Caco-2 (cell line): Measurements from ENCODE around the gene GABRB3. TPM values are rescaled to one million over a fixed set of nuclear protein-coding genes. Genes with fewer than 3 reads are reported as not detected.

Experiments used
- BruUV-seq: library from RNA; stranded (reverse); fragments of 400-500 nt; replicated peaks from 2 replicates; lab custom pipeline; 2021; lab: Mats Ljungman, UMichigan
- CTCF ChIA-PET: fragments of 300-600 bp; sonication (Branson Sonifier 250); formaldehyde crosslinking; loops from one replicate; lab custom pipeline; 2022; ENCODE audit warnings: antibody characterized with exemption; lab: Charles Lee
- POLR2A ChIA-PET: fragments of 300-600 bp; sonication (Branson Sonifier 250); formaldehyde crosslinking; loops from one replicate; lab custom pipeline; 2022; ENCODE audit warnings: antibody characterized with exemption; lab: Charles Lee
- DNase-seq, 2 experiments: peaks; one replicate each; pipeline versions ENCODE4 v3.0.0 to v3.0.0-alpha.2; 2020 to 2022
- H3K27me3 ChIP-seq: replicated peaks from 2 replicates; pipeline ENCODE4 v1.6.0; 2011; ENCODE audit warnings: low read length; ENCODE audit not compliant: control insufficient read depth, insufficient read depth
- H3K36me3 ChIP-seq: 2 replicates; pipeline ENCODE4 v1.5.1; 2011; ENCODE audit warnings: low read length; ENCODE audit not compliant: control insufficient read depth, insufficient read depth
- H3K4me1 ChIP-seq: fragments of 250-450 bp; sonication (Bioruptor Pico); 2 replicates; pipeline ENCODE4 v1.5.1; 2020; ENCODE audit warnings: mild to moderate bottlenecking
- H3K4me3 ChIP-seq: 2 replicates; pipeline ENCODE4 v1.5.1; 2011; ENCODE audit warnings: low read depth, mild to moderate bottlenecking, control low read depth, low read length
- H3K9me3 ChIP-seq: fragments of 250-450 bp; sonication (Bioruptor Pico); 2 replicates; pipeline ENCODE4 v1.5.1; 2020; ENCODE audit warnings: mild to moderate bottlenecking, moderate library complexity
- H3K27ac Mint-ChIP-seq: one replicate; pipeline ENCODE4 v1.8.0; 2022; ENCODE audit warnings: mixed read lengths; ENCODE audit not compliant: unreplicated experiment
- H3K27me3 Mint-ChIP-seq: one replicate; pipeline ENCODE4 v1.8.0; 2022; ENCODE audit warnings: mixed read lengths; ENCODE audit not compliant: insufficient read depth, unreplicated experiment
- H3K36me3 Mint-ChIP-seq: one replicate; pipeline ENCODE4 v1.8.0; 2022; ENCODE audit warnings: mild to moderate bottlenecking, mixed read lengths; ENCODE audit not compliant: insufficient read depth, unreplicated experiment
- H3K4me1 Mint-ChIP-seq: one replicate; pipeline ENCODE4 v1.8.0; 2022; ENCODE audit warnings: low read depth, mixed read lengths; ENCODE audit not compliant: unreplicated experiment
- H3K4me3 Mint-ChIP-seq: one replicate; pipeline ENCODE4 v1.8.0; 2022; ENCODE audit warnings: mild to moderate bottlenecking, moderate library complexity, mixed read lengths; ENCODE audit not compliant: unreplicated experiment
- H3K9me3 Mint-ChIP-seq: one replicate; pipeline ENCODE4 v1.8.0; 2022; ENCODE audit warnings: mixed read lengths; ENCODE audit not compliant: unreplicated experiment
- intact Hi-C: fragments of 100-400 bp; cut with micrococcal nuclease; formaldehyde crosslinking; loops from one replicate; pipeline ENCODE4 v1.10.0; 2022; ENCODE audit not compliant: unreplicated experiment
- total RNA-seq: library from RNA; stranded (reverse); gene quantifications from 2 replicates; pipeline ENCODE4 v1.2.3, GENCODE V29; 2022
- TF ChIP-seq, protein P1 (sequence below), 2 experiments: fragments of 200-600 bp in 1 of 2; IDR thresholded peaks; 1 replicate in 1 of 2; 2 replicates in 1 of 2; pipeline versions ENCODE4 v1.5.1 to v1.8.0; 2011 to 2022; ENCODE audit warnings: antibody characterized with exemption in 1 of 2, control low read depth in 1 of 2, inconsistent platforms in 1 of 2, low read depth in 1 of 2, low read length in 1 of 2, mild to moderate bottlenecking in 1 of 2, moderate library complexity in 1 of 2; ENCODE audit not compliant: insufficient read depth in 1 of 2, severe bottlenecking in 1 of 2, unreplicated experiment in 1 of 2

GABRB3 gene
- total RNA-seq, 1 experiment from 2014 or later: not detected

DNA sequence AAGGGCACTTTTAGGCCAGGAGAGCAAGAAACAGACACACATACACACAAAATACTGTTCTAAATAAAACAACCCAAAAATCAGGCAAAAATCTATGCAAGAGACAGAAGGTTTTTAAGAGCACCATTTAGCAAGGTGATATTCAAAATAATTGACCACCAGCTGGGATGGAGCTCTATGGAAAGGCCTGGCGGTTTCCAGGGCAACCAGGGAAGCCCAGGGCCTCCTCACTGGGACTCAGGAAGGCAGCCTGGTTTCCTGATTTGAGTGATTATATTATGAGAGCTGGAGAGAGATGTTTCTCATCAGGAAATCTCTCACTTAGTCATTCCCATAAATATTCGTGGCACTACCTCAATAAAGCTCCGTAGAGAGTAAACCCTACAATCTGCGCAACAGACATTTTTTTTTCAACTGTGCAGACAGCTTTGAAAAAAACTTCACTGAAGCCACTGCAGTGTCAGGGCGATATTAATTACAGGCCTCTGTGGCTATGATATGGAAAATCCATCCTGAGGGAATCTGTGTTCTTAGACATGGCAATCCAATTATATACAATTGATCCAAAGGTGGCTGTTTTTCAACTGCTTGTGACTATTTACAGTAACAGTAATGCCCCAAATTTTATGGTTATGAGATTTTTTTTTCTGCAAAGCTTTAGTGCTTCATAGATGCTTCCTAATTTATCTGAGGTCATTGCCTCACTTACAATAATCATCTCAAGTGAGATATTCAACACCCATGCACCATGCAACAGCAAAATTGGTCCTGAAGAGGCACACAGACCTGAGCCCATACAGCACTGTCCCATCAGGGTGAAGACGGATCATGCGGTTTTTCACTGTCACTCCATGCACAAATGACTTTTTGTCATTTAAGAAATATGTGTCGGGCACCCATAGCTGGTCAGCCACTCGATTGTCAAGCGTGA, 152.1 kb downstream of the GABRB3 start:
- no peaks in the 10 kb centered on the region for H3K36me3 Mint-ChIP-seq
- no peaks in the 10 kb centered on the region for H3K9me3 ChIP-seq
- no peaks in the 10 kb centered on the region for H3K36me3 ChIP-seq
- peaks cover 12% of the 10 kb centered on the region for H3K9me3 Mint-ChIP-seq
- H3K4me3 ChIP-seq: no peak overlapping the region
- CTCF ChIA-PET: no interaction called here
- intact Hi-C loops: no loop called here
- POLR2A ChIA-PET: no interaction called here
- no peaks in the 10 kb centered on the region for H3K27me3 ChIP-seq
- no TSS peak for BruUV-seq
- TF ChIP-seq, protein P1, sequence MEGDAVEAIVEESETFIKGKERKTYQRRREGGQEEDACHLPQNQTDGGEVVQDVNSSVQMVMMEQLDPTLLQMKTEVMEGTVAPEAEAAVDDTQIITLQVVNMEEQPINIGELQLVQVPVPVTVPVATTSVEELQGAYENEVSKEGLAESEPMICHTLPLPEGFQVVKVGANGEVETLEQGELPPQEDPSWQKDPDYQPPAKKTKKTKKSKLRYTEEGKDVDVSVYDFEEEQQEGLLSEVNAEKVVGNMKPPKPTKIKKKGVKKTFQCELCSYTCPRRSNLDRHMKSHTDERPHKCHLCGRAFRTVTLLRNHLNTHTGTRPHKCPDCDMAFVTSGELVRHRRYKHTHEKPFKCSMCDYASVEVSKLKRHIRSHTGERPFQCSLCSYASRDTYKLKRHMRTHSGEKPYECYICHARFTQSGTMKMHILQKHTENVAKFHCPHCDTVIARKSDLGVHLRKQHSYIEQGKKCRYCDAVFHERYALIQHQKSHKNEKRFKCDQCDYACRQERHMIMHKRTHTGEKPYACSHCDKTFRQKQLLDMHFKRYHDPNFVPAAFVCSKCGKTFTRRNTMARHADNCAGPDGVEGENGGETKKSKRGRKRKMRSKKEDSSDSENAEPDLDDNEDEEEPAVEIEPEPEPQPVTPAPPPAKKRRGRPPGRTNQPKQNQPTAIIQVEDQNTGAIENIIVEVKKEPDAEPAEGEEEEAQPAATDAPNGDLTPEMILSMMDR (IDR thresholded peaks at IDR 0.05; ENCODE audit: insufficient read depth in 1 of 2, low read depth in 1 of 2, low read length in 1 of 2, severe bottlenecking in 1 of 2, unreplicated experiment in 1 of 2): no peak
- DNase-seq: no peak
- H3K4me3 Mint-ChIP-seq: no peak overlapping the region
- no peak overlapping the region for H3K27ac Mint-ChIP-seq
- H3K4me1 Mint-ChIP-seq: no peaks in the 10 kb centered on the region
- no peaks in the 10 kb centered on the region for H3K4me1 ChIP-seq
- H3K27me3 Mint-ChIP-seq: no peaks in the 10 kb centered on the region

- CTCF ChIA-PET: no interaction called here
- H3K4me3 Mint-ChIP-seq: no peak overlapping the region
- H3K4me3 ChIP-seq: no peak overlapping the region
- intact Hi-C loops: no loop called here
- H3K27me3 ChIP-seq: no peaks in the 10 kb centered on the region
- DNase-seq: no peak
- POLR2A ChIA-PET: no interaction called here
- H3K27me3 Mint-ChIP-seq: no peaks in the 10 kb centered on the region
- peaks cover 25% of the 10 kb centered on the region for H3K9me3 Mint-ChIP-seq
- no peaks in the 10 kb centered on the region for H3K4me1 ChIP-seq
- H3K27ac Mint-ChIP-seq: no peak overlapping the region
- TF ChIP-seq, protein P1 (IDR thresholded peaks at IDR 0.05; ENCODE audit: insufficient read depth in 1 of 2, low read depth in 1 of 2, low read length in 1 of 2, severe bottlenecking in 1 of 2, unreplicated experiment in 1 of 2): no peak
- no TSS peak for BruUV-seq
- H3K9me3 ChIP-seq: peaks cover 12% of the 10 kb centered on the region
- H3K36me3 ChIP-seq: no peaks in the 10 kb centered on the region
- no peaks in the 10 kb centered on the region for H3K4me1 Mint-ChIP-seq
- no peaks in the 10 kb centered on the region for H3K36me3 Mint-ChIP-seq
These were observed 157.0 kb downstream of the GABRB3 start for GRCh38 chr15:26615927-26616302.

- no peaks in the 10 kb centered on the region for H3K27me3 Mint-ChIP-seq
- H3K36me3 Mint-ChIP-seq: no peaks in the 10 kb centered on the region
- no peaks in the 10 kb centered on the region for H3K27me3 ChIP-seq
- intact Hi-C loops: no loop called here
- H3K4me3 Mint-ChIP-seq: no peak overlapping the region
- H3K4me1 Mint-ChIP-seq: no peaks in the 10 kb centered on the region
- H3K36me3 ChIP-seq: no peaks in the 10 kb centered on the region
- DNase-seq: no peak
- H3K4me1 ChIP-seq: no peaks in the 10 kb centered on the region
- no peak overlapping the region for H3K27ac Mint-ChIP-seq
- no peak overlapping the region for H3K4me3 ChIP-seq
- H3K9me3 ChIP-seq: peaks cover 17% of the 10 kb centered on the region
- H3K9me3 Mint-ChIP-seq: peaks cover 30% of the 10 kb centered on the region
- ChIA-PET CTCF (no interaction called here), POLR2A (no interaction called here)
- TF ChIP-seq, protein P1 (IDR thresholded peaks at IDR 0.05; ENCODE audit: insufficient read depth in 1 of 2, low read depth in 1 of 2, low read length in 1 of 2, severe bottlenecking in 1 of 2, unreplicated experiment in 1 of 2): no peak
- BruUV-seq: no TSS peak
These were observed 157.5 kb downstream of the GABRB3 start for GRCh38 chr15:26615188-26615926.
